Measurements from ENCODE around the gene COMMD4.
"Not testable (repeated sequence)": the region's sequence is repeated elsewhere in the genome, so short reads cannot be mapped to it uniquely, and the experiment has no call there.

Gene COMMD4

GRCh38 chr15:75383986-75384385, 48.1 kb downstream of the COMMD4 start:
- DNase-seq = not testable (repeated sequence)
